HEK293 (cell line): Measurements from ENCODE around the gene TM7SF3.

Experiments
- CTCF ChIP-seq: fragments of 450-650 bp; formaldehyde crosslinking; IDR thresholded peaks from 2 replicates; pipeline ENCODE4 v1.5.1; 2016; ENCODE audit warnings: missing biosample characterization, missing genetic modification characterization
- KLF10 ChIP-seq: fragments of 450-650 bp; IDR thresholded peaks from 2 replicates; pipeline ENCODE4 v1.5.1; 2018; ENCODE audit warnings: missing biosample characterization, mild to moderate bottlenecking, missing genetic modification characterization
- ZNF292 ChIP-seq: fragments of 450-650 bp; formaldehyde crosslinking; IDR thresholded peaks from 2 replicates; pipeline ENCODE4 v1.5.1; 2016; ENCODE audit warnings: low read depth, missing biosample characterization, missing genetic modification characterization, borderline replicate concordance
- ZNF341 ChIP-seq: fragments of 450-650 bp; formaldehyde crosslinking; IDR thresholded peaks from 2 replicates; pipeline ENCODE4; 2016; ENCODE audit warnings: low read depth, missing biosample characterization, missing genetic modification characterization
- ZNF610 ChIP-seq: fragments of 450-650 bp; formaldehyde crosslinking; IDR thresholded peaks from 2 replicates; pipeline ENCODE4 v1.5.1; 2016; ENCODE audit warnings: missing biosample characterization, missing genetic modification characterization, borderline replicate concordance

DNA sequence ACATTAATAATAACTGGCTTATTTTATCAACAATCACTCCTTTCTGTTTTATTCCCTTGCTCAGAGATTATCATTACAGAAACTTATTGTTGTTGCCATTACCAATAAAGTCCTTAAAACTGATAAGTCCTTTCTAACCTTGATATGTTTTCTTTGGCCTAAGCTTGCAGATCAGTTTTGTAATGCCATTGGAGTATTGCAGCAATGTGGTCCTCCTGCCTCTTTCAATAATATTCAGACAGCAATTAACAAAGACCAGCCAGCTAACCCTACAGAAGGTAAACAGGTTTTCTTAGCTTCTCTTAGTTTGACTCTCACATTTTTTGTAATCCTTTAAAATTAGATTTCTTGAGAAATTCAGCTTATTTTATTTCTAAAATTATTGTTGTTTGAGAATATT lies 12.1 kb upstream of the TM7SF3 start:
- TF ChIP-seq KLF10 (tag by site-specific recombination) (no peak), CTCF (no peak), ZNF292 (tag by site-specific recombination) (no peak), ZNF610 (tag by site-specific recombination) (no peak), ZNF341 (no peak)
